Left renal pelvis (tissue), 4 donors: ENCODE results near the gene TGFBR1. TPM values are rescaled to one million over a fixed set of nuclear protein-coding genes. Genes with fewer than 3 reads are reported as not detected.
"Not testable (repeated sequence)": the region's sequence is repeated elsewhere in the genome, so short reads cannot be mapped to it uniquely, and the experiment has no call there.

Experiments used
- DNase-seq, 4 donors: peaks; one replicate each; pipeline ENCODE4 v3.0.0-alpha.2; 2013; ENCODE audit warnings: low read depth in 4 of 4, low spot score in 3 of 4
- polyA plus RNA-seq, 4 donors: library from polyadenylated mRNA; unstranded; fragments of 120-200 nt; gene quantifications; one replicate each; pipeline ENCODE4 v1.2.1, GENCODE V29; 2013; ENCODE audit not compliant: insufficient read length in 4 of 4

Gene TGFBR1
- polyA plus RNA-seq, 4 donors = 39.7 to 55.9 (median 49.3) TPM

DNA sequence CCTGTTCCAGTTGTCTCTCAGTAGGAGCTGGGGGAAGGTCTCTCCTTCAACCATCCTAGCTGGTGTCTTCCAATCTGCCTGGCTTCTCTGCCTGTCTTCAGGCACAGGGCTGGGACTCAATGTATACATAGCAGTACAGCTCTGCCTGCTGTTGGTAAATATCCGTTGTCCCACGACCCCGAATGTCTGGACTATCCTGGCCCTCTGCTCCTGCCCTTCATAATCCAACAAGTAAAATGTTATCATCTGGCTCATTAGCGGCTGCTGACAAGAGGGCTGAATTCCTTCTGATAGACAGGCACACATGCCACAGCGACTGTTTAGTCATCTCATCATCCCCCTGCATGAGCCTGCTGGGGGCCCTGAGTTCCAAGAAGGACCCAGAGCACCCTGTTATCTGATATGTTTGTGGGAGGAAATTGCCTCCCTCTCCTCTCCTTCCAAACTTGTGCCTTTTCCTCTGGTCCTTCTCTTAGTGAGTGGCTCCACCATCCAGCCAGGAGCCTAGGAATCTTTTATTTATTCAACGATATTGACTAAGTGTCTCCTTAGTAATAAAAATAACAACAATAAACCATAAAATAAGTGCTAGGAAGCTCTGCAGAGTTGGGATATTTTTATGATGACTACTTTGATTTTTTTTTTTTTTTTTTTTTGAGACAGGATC is 29.5 kb upstream of the TGFBR1 start:
- DNase-seq = no peak

DNA sequence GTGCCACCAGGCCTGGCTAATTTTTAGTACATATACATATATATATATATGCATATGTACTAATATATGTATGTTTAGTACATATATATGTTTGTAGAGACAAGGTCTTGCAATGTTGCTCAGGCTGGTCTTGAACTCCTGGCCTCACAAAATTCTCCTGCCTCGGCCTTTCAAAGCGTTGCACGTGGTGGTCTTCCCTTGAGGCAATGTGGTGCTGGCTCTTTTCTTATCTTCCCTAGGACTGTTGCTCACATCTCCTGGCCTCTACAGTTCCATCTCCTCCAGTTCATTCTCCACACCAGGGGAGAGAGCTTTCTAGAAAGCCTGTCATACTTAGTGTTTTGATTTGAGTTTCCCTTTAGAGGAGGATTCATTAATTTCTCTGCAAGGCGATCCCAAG is 28.9 kb upstream of the TGFBR1 start:
- no peak for DNase-seq

DNA sequence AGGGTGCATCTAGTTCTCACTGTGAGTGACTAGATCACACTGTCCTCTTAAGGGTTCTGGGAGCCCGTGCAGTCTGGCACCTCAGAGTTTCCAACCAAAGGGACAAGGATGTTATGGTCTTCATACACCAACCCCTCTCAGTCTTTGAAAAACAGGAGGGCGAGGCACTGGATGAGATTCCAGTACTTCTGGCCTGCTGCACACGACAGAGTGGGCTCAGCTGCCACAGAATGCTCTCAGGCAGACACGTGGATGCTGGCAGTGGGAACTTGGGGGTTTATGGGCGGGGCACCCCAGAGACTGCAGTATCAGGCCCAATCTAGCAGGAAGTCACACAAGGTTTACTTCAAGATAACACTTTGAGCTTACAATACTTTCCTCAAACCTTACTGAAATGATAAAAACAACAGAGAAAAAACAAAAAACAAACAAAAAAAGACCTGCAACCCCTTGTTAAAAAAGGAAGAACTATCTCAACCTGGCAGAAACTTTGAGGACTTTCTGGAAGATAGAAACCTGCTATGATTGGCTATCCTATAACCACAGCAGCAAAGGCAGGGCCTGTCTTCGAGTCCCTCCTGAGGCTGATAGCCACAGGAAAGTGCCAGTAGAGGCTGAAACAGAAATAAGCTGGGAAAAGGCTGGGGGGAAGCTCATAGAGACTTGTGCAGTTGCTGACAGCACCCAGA is 28.3 kb upstream of the TGFBR1 start:
- DNase-seq = no peak

DNA sequence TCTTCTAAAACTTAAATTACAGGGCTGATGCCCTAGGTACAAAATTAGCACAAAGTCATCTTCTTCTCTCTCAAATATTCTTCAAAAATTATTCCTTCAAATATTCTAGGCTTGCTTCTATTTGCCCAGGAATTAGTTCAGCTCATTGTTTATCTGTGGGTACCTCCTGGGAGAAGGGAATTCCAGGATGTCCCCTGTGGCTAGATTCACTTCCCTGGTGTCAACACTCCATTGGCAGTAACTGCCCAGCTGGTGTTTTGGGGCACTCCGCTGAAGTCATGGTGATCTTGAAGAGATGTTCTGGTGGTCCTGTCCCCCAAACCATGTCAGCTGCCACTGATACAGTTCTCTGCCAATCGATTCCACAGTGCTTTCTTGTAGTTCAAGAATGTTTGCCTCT is 26.2 kb upstream of the TGFBR1 start:
- DNase-seq = no peak

DNA sequence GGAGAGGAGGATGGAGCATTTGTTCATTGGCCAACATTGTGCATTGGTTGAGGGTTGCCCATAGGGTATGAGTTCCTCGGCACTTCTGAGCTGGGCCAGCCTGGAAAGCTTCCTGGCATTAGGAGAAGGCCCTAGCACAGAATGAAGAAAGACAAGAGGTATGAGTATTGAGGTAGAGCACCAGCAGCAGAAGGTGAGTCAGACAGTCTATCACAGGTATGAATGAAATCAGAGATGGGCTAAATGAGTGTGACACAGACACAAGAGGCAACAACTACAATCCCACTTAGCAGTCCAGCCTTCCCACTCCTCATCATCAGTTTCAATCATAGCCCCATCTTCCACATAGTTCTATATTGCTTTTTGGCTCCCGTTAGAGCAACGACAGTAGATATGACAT is 25.4 kb upstream of the TGFBR1 start:
- DNase-seq = no peak

DNA sequence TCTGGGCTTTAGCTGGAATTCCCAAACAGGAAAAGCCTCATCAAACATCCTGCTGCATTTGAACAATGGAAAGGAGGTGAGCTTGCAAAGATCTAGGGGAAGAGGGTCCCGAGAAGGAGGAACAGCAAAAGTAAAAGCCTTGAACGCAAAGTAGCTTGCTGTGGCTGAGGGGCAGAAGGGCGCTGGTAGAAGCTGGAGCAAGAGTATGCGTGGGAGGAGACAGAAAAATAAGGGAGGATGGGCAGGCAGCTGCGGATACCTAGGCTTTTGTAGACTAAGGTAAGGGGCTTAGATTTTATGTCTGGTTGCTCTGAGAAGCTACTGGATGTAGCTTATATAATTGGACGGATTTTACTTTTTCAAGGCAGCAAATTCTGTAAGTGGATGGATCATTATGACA is 21.9 kb upstream of the TGFBR1 start:
- DNase-seq = no peak

DNA sequence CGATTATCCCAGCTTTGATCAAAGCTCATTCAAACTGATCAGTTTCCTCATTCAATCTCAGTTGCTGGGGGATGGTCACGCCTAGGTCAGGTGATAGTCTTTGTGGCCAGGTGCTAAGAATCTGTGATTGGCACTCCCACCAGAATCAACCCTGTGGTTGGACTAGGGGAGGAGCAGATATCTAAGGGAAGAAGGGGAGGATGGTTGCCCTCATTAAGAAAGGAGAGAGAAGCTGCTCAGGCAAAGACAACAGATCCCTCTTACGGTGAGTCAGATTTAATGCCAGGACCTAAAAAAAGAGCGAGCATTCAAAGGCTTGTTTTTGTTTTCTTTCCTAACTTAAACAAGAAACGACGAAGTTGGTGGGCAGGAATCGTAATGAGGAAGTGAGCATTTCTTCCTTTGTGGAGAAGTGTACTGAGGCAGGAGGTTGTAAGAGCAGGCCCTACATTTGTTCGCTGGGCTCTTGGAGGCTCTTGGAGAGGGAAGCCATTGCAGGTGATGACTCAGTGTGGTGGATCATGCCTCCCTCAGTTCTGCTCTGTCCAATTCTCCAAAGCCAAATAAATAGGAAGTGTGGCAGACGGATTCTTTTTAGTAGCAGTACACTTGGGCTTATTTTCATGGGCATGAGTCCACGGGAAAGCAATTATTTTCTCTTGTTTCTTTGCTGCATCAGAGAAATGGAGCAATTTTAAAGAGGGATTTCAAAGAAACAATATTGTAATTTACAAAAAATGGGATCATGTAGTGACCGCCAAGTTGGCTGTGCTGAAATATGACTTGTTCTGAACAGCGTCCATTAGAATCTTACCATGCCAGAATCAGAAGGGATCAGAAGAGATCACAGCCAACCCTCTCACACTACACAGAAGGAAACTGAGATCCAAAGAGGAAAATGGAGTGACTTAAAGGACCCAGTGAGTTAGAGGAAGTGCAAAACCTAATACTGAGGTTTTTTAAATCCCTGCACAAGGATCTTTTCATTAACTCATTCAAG is 18.7 kb upstream of the TGFBR1 start:
- no peak for DNase-seq

DNA sequence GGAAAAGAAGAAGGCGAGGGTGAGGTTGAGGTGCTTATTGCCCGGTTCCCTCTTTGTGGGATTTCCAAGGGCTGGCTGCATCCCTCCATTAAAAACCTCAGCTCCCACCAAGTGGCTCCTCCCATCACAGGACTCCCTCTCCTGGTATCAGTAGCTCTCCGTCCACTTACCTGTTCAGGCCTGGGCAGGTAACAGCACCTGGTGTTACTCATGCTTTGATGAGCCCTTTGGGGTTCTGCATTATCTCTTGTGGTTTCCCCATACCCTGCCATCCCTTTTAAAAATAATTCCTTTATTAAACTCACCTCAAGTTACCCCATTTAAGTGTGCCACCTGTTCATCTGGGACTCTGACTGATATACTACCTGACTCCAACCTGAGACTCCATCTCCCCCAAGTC is 17.5 kb upstream of the TGFBR1 start:
- DNase-seq = no peak

DNA sequence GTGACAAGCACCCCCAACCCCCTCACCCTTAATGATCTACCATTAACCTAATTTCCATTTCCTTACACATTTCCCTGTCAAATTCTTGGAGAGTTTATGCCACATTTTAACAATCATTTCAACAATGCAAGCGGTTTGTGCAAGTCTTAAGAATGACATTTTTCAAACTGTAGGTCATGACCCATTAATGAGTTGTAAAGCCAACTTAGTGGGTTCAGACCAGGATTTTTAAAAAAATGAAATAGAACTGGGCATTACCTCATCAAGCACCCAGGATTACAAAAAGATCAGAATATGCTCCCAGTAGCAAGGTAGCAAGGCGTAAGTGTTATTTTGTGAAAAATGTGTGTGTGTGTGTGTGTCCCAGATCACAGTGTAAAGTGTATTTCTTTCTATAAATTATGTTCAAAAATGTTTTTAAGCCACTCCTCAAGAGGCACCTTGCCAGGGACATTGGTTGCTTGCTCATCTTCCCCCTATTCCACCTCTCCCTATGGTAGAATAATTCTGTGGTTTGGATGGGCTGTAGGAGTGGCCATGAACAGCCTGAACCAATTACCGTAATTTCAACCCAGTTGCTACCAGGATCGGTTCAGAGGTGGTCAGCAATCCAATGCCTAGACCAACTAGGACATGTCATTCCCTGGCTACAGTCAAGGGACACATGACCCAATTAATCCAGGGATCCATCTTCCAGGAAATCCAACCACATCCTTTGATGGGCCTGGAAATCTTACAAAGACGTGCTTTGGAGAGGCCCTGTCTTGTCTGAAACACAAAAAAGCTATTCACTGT is 14.4 kb upstream of the TGFBR1 start:
- DNase-seq = no peak

DNA sequence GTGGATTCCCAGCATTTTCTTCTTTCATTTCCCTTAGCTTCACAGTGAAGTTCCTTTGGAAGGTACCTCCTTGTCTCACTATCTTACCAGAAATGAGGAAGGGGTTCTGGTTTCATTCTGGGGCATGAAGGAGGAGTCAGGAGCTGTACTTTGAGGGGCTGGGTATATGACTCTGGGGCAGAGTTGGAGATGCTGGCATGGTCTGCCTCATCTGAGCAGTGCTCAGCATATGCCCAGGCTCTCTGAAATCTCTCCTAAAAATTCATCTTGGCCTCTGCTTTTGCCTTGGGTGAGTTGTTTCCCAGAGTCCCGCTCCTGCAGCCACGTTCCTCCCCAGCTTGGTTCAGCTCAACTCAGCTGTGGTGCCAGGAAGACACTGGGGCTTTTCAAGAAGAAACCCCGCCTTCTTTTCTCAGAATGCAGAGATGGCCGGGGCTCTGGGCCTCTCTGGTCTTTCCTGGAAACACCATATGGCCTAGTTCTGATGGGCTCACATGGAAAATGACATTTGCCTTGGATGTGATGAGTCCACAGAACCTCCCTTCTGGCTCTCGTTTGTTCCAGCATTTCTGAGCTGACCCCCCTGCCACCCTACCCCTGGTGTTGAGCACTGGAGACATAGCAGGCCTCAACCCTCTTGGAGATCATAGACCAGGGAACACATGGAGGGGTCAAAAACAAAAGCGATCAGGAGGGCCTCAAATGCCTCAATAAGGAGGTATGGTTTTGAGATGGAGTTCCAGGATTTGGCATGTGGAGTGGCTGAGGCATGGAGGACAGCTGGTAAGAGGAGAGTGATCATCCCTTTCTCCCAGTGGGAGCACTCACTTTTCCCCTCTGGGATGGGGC is 12.0 kb upstream of the TGFBR1 start:
- no peak for DNase-seq

DNA sequence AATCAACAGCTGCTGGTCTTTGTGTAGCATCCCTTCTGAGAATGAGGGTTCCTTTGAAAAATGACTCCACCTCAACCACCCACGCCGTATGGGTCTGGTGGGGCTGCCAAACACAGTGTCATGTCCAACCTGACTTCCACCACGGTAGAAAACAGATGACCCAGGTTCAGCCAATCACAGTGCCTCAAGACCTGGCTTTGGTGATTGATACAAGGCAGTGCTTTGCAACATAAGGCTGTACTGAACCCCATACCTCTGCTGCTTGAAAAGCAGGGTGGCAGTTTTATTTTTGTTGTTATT is 11.5 kb upstream of the TGFBR1 start:
- DNase-seq = no peak

DNA sequence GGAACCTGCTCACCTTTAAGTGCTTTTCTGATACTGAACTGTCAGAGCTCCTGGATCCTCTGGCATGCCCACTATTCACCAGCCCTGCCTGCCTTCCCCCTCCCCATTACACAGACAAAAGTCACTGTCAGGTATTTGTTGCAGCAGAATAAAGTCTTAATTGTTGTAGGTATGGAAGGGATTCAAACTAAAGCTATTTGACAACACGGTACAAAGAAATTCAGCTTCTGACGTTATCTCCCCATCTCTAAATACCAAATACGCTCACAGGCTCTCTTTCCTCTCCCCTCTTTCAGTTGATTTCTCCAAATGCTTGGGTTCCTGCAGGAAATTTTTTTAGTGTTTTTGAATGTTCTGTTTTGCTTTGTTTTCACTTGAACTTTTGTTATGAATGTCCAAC is 9.3 kb upstream of the TGFBR1 start:
- DNase-seq = no peak

DNA sequence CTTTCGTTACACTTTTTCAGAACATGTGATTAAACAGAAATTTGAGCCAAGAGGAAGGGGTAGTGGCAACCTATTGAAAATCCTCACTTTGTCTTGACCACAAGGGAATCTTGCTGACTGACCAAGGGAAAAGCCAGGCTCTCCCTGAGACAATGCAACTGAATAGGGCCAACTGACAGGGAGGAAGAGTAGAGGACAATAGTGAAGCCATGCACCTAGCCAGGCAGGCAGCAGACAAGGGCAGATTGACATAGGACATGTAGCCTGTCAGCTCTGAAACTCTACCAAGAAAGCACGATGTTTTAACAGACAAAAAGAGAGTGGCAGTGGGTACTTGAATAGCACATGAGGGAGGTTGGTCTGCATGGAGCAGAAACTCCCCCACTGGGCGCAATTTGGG is 8.5 kb upstream of the TGFBR1 start:
- no peak for DNase-seq

DNA sequence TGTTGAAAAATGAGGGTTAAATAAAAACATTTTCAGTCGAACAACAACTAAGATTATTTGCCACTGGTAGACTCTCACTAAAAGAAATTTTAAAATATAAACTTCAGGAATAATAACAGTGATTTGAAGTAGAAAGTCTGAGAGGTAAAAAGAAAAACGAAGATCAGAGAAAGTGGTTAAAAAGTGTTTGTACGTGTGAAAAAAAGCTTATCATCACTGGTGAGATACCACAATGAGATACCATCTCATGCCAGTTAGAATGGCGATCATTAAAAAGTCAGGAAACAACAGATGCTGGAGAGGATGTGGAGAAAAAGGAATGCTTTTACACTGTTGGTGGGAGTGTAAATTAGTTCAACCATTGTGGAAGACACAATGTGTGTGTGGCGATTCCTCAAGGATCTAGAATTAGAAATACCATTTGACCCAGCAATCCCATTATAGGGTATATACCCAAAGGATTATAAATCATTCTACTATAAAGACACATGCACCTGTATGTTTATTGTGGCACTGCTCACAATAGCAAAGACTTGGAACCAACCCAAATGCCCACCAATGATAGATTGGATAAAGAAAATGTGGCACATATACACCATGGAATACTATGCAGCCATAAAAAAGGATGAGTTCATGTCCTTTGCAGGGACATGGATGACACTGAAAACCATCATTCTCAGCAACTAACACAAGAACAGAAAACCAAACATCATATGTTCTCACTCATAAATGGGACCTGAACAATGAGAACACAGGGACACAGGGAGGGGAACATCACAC is 4.9 kb upstream of the TGFBR1 start:
- DNase-seq = not testable (repeated sequence)

DNA sequence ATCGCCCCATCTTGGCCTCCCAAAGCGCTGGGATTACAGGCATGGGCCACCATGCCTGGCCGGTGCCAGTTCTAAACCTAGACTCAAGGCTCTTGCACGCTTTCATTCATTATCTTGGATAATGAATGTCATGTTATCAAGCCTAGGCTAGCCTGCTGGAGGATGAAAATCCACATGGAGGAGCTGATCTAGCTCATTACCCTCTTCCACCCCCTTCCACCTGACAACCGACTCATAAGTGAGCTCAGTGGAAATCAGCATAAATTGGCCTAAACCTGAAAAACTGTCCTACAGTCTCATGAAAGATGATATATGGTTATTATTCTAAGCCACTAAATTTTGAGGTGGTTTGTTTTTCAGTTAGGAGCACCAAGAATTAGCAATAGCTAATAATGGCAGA is 3.6 kb upstream of the TGFBR1 start:
- DNase-seq = no peak

DNA sequence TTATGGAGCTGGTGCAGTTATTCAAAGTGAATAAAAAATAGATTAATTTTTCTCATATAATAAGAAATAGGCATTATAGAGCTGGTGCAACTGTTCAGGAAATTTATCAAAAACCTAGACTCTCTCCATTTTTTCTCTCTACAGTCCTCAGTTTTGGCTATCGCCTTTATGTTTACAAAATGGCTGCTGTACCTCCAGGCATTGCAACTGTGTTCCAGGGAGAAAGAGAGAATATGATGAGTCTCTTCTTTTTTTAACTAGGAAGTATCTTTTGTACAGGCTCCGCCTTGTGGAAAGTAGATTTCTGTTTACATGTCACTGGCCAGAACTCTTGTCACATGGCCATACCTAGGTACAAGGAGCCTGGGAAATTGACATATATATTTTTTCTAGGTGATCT is 3.1 kb upstream of the TGFBR1 start:
- DNase-seq = no peak

DNA sequence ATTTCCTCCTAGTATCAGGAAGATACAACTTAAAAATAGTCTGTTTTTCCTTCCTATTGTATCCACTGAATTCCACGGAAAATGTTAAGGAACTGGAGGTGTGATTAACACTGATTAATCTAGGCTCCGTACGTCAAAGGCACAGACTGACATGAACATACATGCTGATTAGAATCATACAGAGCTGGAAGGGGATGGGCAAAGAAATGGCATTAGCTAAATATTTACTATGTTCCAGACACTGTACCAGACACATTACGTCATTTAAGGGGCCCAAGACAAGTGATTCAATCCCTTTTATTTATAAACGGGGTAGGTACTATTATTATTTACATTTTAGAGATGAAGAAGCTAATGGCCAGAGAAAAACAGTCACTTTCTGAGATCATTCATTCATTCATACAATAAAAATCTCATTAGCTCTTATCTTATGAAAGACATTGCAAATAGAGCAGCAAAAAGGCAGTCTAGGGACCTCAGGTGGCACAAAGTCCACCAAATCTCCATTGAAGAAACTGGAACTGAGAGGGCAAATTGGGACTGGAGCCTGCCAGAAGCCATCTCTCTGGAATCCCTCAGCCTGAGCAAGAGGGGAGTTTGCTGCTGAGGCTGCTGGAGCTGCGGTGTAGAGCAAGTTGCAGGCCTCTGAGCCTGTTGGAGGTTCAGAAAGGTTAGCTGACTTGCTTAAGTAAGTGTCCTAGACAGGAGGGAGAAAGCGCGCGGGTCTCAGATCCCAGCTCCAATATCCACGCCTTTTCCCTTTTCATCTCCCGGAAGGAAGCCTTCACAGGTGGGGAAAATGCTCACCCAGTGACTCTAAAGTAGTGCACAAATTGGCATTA is 1.6 kb upstream of the TGFBR1 start:
- DNase-seq = no peak

DNA sequence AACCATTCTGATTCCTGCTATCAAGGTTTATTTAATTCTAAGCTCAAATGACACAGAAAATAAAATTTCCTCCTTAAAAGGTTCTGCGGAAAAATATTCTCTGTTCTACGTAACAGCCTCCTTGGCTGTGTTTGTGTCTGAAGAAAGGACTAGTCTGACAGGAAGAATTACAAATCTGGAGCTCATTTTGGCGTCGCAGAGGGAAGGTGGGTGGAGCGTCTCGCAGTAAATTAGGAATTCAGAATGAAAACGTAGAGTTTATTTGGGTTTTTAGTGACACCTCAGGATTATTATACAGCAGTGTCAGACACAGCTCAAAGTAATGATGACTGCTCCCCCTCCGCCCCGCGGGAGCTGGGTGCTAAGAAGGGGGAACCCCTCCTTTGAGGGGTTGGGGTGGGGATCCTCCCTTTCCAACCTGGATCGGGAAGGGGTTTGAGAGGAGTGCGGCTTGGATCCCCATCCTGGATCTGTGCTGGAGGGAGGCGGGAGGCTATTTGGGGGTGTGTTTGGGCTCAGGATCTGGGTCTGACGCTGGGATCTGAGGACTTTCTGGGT is 933 bp upstream of the TGFBR1 start:
- DNase-seq = no peak
